PC-3 (cell line): ENCODE results near the gene GALNT2.

Experiments
- CTCF ChIP-seq: fragments of 300-600 bp; sonication (generic); conservative IDR thresholded peaks from 2 replicates; pipeline ENCODE4 v1.5.1; 2017; ENCODE audit warnings: antibody characterized with exemption, low read depth, mild to moderate bottlenecking, low read length
- EZH2 ChIP-seq: fragments of 300-600 bp; sonication (generic); IDR thresholded peaks from one replicate; pipeline ENCODE4 v1.6.1; 2017; ENCODE audit warnings: antibody characterized with exemption, mild to moderate bottlenecking, low read length; ENCODE audit not compliant: unreplicated experiment

GRCh38 chr1:230141797-230142607, 75.0 kb downstream of the GALNT2 start:
- TF ChIP-seq CTCF, result no peak
- no peak for TF ChIP-seq EZH2
